ENCODE results near the gene HRH4.

DNA sequence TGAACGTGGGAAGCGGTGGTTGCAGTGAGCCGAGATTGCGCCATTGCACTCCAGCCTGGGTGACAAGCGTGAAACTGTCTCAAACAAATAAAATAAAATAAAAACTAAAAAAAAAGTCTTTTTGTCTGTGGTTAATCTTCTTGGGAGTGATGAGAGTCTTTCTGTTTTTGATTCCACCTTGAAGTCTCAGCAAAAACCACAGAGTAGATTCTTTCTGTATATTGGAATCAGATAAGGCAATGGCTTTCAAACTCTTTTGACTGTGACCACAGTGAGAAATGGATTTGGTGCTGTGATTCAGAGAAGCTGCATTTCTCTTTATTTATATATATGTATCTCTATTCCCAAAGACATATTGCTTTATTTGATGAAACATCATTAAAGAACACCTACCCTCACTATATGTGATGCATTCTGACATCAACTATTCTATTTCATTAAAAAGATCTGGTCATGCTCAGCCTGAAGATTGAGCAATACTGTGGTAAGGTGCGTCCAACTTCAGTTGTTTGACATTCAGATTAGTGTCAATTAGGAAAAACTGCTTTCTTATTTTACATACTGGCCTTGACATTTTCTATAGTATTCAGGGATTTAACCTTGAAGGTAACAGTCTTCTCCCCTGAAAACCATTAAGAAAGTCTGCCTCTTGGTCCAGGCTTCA, 15.6 kb downstream of the HRH4 start:
- TF ChIP-seq, protein P1, sequence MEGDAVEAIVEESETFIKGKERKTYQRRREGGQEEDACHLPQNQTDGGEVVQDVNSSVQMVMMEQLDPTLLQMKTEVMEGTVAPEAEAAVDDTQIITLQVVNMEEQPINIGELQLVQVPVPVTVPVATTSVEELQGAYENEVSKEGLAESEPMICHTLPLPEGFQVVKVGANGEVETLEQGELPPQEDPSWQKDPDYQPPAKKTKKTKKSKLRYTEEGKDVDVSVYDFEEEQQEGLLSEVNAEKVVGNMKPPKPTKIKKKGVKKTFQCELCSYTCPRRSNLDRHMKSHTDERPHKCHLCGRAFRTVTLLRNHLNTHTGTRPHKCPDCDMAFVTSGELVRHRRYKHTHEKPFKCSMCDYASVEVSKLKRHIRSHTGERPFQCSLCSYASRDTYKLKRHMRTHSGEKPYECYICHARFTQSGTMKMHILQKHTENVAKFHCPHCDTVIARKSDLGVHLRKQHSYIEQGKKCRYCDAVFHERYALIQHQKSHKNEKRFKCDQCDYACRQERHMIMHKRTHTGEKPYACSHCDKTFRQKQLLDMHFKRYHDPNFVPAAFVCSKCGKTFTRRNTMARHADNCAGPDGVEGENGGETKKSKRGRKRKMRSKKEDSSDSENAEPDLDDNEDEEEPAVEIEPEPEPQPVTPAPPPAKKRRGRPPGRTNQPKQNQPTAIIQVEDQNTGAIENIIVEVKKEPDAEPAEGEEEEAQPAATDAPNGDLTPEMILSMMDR (IDR thresholded peaks at IDR 0.05) = no peak
- no peak for TF ChIP-seq EP300 (IDR thresholded peaks at IDR 0.05)

Data from ovary (tissue), 3 donors.